Melanocyte of skin (primary cell): ENCODE results near the gene OR4C15. TPM values are rescaled to one million over a fixed set of nuclear protein-coding genes. Genes with fewer than 3 reads are reported as not detected.

Source experiments
- total RNA-seq, 2 donors: library from RNA; depleted of rRNA; stranded (reverse); fragments of >200 nt; gene quantifications; 2 replicates each; pipeline ENCODE4 v1.2.3, GENCODE V29; 2012

OR4C15 gene
- total RNA-seq: not detected

GRCh38 chr11:55554169-55554568, at the start of gene OR4C15:
OR4C15 (plus strand) TSS chr11:55554469; CDS start chr11:55554469, 0 bp downstream.

GRCh38 chr11:55571828-55572227, 17.6 kb downstream of the OR4C15 start, which contains the start of gene OR4C16:
OR4C16 (plus strand) TSS chr11:55572128; CDS start chr11:55572128, 0 bp downstream.

Other genes starting within 250 kb of the OR4C15 start
- not detected for gene OR4A16, start 211.3 kb upstream of the OR4C15 start, total RNA-seq
- not detected for gene OR4A15, start 186.5 kb upstream of the OR4C15 start, total RNA-seq
- gene OR4C16, start 17.7 kb downstream of the OR4C15 start, total RNA-seq: not detected
- gene OR4C11, start 53.2 kb downstream of the OR4C15 start, total RNA-seq: not detected
- not detected for gene OR4P4, start 80.6 kb downstream of the OR4C15 start, total RNA-seq
- not detected for gene OR4S2, start 93.9 kb downstream of the OR4C15 start, total RNA-seq
- gene OR4C6, start 107.7 kb downstream of the OR4C15 start, total RNA-seq: not detected
- gene OR5D13, start 219.0 kb downstream of the OR4C15 start, total RNA-seq: not detected
- not detected for gene OR5D14, start 241.1 kb downstream of the OR4C15 start, total RNA-seq